GM18502 (cell line): ENCODE measurements around the gene VEZF1.

Experiments used
- ATAC-seq: cut with Tn5 transposase; IDR thresholded peaks from one replicate; pipeline ENCODE4 v1.9.1; 2021; ENCODE audit warnings: mild to moderate bottlenecking; ENCODE audit not compliant: unreplicated experiment, poor library complexity

Gene VEZF1

GRCh38 chr17:57987581-57988300 is at the start of gene VEZF1:
VEZF1 (minus strand) TSS chr17:57988254; CDS start chr17:57988111, 143 bp downstream.
- peak; percentile 57 for ATAC-seq

- no peak for ATAC-seq
Observed at GRCh38 chr17:58032691-58033415, 44.8 kb upstream of the VEZF1 start.

- no peak for ATAC-seq
Observed at GRCh38 chr17:58028578-58028977, 40.5 kb upstream of the VEZF1 start.

DNA sequence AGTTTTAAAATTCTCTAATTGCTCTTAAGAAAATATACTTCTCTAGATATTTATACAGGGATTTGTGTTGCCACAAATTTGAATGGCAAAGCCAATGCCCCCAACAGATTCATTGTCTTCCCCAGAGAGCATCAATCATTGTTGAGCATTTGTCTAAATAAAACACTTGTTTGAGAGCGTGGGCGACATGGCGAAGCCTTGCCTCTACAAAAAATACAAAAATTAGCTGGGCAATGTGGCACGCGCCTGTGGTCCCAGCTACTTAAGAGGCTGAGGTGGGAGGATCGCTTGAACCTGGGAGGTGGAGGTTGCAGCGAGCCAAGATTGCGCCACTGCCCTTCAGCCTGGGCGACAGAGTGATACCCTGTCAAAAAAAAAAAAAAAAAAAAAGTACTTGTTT is 32.3 kb upstream of the VEZF1 start:
- ATAC-seq, result no peak

DNA sequence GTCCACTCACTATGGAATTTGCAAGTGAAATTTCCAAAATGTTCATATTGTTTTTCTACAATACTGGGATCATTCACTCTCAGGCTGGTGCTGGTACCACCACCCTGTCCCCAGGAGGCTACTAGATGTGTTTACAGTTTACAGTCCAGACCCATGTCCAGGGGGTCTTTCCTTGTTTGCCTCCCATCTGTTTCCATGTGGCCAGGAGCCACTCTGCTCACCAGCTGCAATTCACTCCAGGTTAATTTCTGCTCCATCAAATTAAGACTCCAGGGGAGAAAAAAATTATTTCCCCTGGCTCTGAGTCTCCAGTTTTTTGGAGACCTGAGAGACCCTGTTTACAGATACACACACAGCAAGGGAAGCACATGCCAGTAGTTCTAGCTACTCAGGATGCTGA is 31.5 kb upstream of the VEZF1 start:
- no peak for ATAC-seq

DNA sequence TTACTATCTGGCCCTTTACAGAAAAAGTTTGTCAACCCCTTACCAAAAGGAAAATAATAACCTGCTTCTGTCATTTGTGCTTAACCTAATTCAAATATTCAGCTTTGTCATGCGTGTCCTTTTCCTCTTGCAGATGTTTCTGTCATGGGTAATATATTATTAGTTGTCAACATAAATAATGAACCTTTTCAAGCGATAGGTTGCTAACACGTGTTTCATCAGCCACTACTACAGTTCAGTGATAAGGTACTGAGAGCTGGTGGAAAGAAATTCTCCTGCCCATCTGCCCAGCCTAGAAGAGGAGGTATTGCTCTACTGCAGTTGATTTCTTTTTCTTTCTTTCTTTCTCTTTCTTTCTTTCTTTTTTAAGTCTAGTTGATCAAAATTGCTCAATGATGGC is 31.0 kb upstream of the VEZF1 start:
- ATAC-seq, result no peak

- no peak for ATAC-seq
Observed at GRCh38 chr17:58010067-58010799, 22.2 kb upstream of the VEZF1 start.

GRCh38 chr17:58007781-58008706 is 20.0 kb upstream of the VEZF1 start:
- peak; percentile 36 for ATAC-seq

- ATAC-seq, result peak; percentile 88
Observed at GRCh38 chr17:58006924-58007780, 19.1 kb upstream of the VEZF1 start, which contains the start of gene SRSF1. SRSF1 (minus strand) TSS chr17:58007246; CDS start chr17:58007137, 109 bp downstream.

DNA sequence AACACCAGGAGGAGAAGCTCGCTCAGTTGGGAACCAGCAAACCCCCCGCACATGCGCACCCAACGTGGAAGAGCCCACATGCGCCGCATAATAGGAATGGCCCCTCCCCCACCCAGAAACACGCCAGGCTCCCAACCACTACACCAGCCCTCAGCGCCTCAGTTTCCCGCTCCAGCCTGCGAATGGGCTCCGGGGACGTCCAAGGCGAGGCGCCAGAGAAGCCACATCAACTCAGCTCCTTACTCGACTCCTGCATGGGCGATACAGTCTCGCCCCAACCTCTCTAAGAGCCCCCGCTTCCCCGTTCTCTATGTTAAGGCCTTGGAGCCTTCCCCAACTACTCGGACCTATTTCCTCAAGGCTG is 18.5 kb upstream of the VEZF1 start:
- ATAC-seq, result peak; percentile 12

DNA sequence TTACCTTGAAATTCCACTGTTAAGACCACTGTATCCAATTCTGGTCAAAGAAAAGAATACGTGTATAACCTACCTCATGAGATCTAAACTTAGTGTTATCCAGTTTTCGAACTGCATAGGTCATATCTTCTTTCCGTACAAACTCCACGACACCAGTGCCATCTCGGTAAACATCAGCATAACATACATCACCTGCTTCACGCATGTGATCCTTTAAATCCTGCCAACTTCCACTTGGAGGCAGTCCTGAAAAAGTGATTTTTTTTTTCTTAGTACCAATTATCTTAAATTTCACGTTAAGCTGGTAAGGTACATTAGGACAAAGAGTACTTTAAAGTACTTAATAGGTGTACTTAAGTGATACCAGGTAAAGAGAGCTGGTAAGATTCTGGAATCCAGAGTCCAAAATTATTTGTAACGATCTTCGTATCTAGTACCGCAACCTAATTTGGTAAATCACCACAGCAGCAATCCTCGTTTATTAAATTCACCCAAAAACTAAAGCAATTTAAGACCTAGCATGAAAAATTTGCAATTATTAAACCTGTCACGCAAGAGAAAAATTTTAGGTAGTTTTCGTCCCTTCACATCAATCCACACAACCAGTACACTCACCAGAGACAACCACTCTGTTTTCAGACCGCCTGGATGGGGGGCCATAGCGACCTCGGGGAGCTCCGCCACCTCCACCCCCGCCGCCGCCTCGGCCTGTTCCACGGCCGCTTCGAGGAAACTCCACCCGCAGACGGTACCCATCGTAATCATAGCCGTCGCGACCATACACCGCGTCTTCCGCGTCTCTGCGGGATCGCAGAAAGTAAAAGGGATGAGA is 17.9 kb upstream of the VEZF1 start:
- ATAC-seq, result no peak

- no peak for ATAC-seq
Observed at GRCh38 chr17:58005031-58005727, 17.1 kb upstream of the VEZF1 start.

GRCh38 chr17:58004060-58004459 is 16.0 kb upstream of the VEZF1 start:
- ATAC-seq, result no peak

- no peak for ATAC-seq
Observed at GRCh38 chr17:58002973-58003372, 14.9 kb upstream of the VEZF1 start.

DNA sequence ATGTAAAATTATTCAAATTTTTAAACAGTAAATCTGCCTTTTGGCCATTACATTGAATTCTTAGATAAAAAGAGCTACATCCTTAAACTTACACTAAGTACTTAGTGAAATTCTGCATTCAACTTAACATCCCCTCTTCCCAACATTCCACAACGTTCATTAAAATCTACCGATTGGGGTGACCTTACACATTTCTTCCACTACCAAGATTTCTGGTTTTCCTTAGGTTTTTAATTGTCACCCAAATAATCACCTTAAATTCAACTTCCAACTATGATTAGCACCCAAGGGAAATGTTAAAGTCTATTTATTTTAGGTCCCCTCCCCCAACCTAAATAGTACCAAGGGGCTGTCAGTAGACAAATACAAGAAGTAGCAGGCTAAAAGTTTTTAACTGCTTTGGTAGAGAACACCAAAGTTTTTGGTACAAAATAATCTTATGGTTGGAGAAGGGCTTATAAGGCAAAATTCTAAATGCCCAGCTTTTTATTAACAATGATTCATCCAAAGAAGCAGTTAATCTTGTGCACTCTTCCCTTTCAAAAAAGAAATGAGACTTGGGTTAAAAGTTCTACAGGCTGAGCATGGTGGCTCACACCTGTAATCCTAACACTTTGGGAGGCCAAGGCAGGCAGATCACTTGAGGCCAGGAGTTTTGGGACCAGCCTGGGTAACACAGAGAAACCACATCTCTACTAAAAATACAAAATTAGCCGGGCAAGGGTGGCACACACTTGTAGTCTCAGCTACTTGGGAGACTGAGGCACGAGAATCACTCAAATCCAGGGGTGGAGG is 14.3 kb upstream of the VEZF1 start:
- ATAC-seq, result no peak

- no peak for ATAC-seq
Observed at GRCh38 chr17:58001461-58002124, 13.5 kb upstream of the VEZF1 start.
